T-cell (primary cell): ENCODE measurements around the gene CCIN. TPM values are rescaled to one million over a fixed set of nuclear protein-coding genes. Genes with fewer than 3 reads are reported as not detected.
"Not testable (repeated sequence)": the region's sequence is repeated elsewhere in the genome, so short reads cannot be mapped to it uniquely, and the experiment has no call there.

Experiments
- ATAC-seq, 4 experiments: fragments of 200-7000 bp in 3 of 4; fragments of 150-1000 bp in 1 of 4; cut with Tn5 transposase; replicated peaks in 1 of 4; 1 replicate in 3 of 4; 2 replicates in 1 of 4; pipeline ENCODE4 v1.10.0; 2021; ENCODE audit warnings: moderate library complexity in 3 of 4, mild to moderate bottlenecking in 2 of 4, moderate number of reproducible peaks in 1 of 4
- CTCF ChIA-PET, 2 donors: fragments of 300-600 bp; sonication (Branson Sonifier 250); formaldehyde crosslinking; loops; one replicate each; lab custom pipeline; 2022; ENCODE audit warnings: antibody characterized with exemption in 2 of 2; lab: Charles Lee
- POLR2A ChIA-PET, 2 donors: fragments of 300-600 bp; sonication (Branson Sonifier 250); formaldehyde crosslinking; loops; one replicate each; lab custom pipeline; 2022; ENCODE audit warnings: antibody characterized with exemption in 2 of 2; lab: Charles Lee
- DNase-seq, 35 experiments: peaks; one replicate each; pipeline versions ENCODE4 v3.0.0 to v3.0.0-alpha.2; 2013 to 2023
- H3K27ac ChIP-seq: one replicate; pipeline ENCODE4 v1.5.1; 2013; ENCODE audit warnings: low read length
- H3K27me3 ChIP-seq, 2 experiments: replicated peaks in 1 of 2; 1 replicate in 1 of 2; 2 replicates in 1 of 2; pipeline versions ENCODE4 v1.6.1 to v1.7.0; 2013; ENCODE audit warnings: low read length in 1 of 2, mixed read lengths in 1 of 2; ENCODE audit not compliant: control insufficient read depth in 2 of 2, insufficient read depth in 2 of 2; ENCODE audit errors: extremely low read depth in 1 of 2
- H3K36me3 ChIP-seq, 2 donors: 1 replicate in 1 of 2; 2 replicates in 1 of 2; pipeline versions ENCODE4 v1.6.1 to v1.7.0; 2013; ENCODE audit warnings: low read length in 1 of 2; ENCODE audit not compliant: control insufficient read depth in 2 of 2, insufficient read depth in 1 of 2; ENCODE audit errors: extremely low read depth in 1 of 2
- H3K4me1 ChIP-seq, 2 experiments: 1 replicate in 1 of 2; 2 replicates in 1 of 2; pipeline versions ENCODE4 v1.6.1 to v1.7.0; 2013; ENCODE audit warnings: low read length in 2 of 2, mixed read lengths in 1 of 2; ENCODE audit not compliant: insufficient read depth in 2 of 2, control insufficient read depth in 1 of 2; ENCODE audit errors: extremely low read depth in 1 of 2
- H3K4me3 ChIP-seq, 2 donors: 1 replicate in 1 of 2; 2 replicates in 1 of 2; pipeline versions ENCODE4 v1.5.1 to v1.7.0; 2013; ENCODE audit warnings: mild to moderate bottlenecking in 2 of 2, low read length in 1 of 2, moderate library complexity in 1 of 2; ENCODE audit not compliant: control insufficient read depth in 1 of 2; ENCODE audit errors: extremely low read depth in 1 of 2
- H3K9me3 ChIP-seq: 2 replicates; pipeline ENCODE4 v1.7.0; 2013
- H3K27ac Mint-ChIP-seq, 2 donors: one replicate each; pipeline ENCODE4 v1.8.0; 2020 to 2021; ENCODE audit warnings: mild to moderate bottlenecking in 2 of 2, mixed read lengths in 2 of 2
- H3K27me3 Mint-ChIP-seq, 2 donors: one replicate each; pipeline ENCODE4 v1.8.0; 2021 to 2022; ENCODE audit warnings: mixed read lengths in 2 of 2
- H3K36me3 Mint-ChIP-seq: one replicate; pipeline ENCODE4 v1.8.0; 2021; ENCODE audit warnings: mixed read lengths
- H3K4me1 Mint-ChIP-seq, 3 donors: one replicate each; pipeline ENCODE4 v1.8.0; 2020 to 2022; ENCODE audit warnings: mixed read lengths in 3 of 3, mild to moderate bottlenecking in 1 of 3
- H3K4me3 Mint-ChIP-seq, 3 donors: one replicate each; pipeline ENCODE4 v1.8.0; 2020 to 2022; ENCODE audit warnings: mild to moderate bottlenecking in 3 of 3, mixed read lengths in 3 of 3, moderate library complexity in 3 of 3
- H3K9me3 Mint-ChIP-seq, 3 donors: one replicate each; pipeline ENCODE4 v1.8.0; 2020 to 2022; ENCODE audit warnings: mixed read lengths in 3 of 3
- WGBS: methylation state at CpG from one replicate; pipeline ENCODE4 v1.1.5; 2013; ENCODE audit warnings: missing lambda C conversion rate; ENCODE audit not compliant: insufficient coverage; 5-methylcytosine and 5-hydroxymethylcytosine counted together
- total RNA-seq, 35 experiments: library from RNA in 6 of 35; stranded (reverse) in 6 of 35; fragments of 120-200 nt in 1 of 35; gene quantifications; one replicate each; pipeline versions ENCODE4 v1.2.1 to v1.2.4 and lab custom pipeline; 2013 to 2026

CCIN gene
- total RNA-seq, 5 donors from 2014 or later (not counting 1 experiment from before 2014, with no cell fraction given): 0.13 to 0.84 (median 0.68) TPM; not detected in 2

DNA sequence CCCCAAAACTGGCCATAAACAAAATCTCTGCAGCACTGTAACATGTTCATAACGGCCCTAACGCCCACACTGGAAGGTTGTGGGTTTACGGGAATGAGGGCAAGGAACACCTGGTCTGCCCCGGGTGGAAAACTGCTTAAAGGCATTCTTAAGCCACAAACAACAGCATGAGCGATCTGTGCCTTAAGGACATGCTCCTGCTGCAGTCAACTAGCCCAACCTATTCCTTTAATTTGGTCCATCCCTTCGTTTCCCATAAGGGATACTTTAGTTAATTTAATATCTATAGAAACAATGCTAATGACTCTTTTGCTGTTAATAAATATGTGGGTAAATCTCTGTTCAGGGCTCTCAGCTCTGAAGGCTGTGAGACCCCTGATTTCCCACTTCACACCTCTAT lies 11.1 kb downstream of the CCIN start:
- H3K4me3 ChIP-seq, H3K4me1 Mint-ChIP-seq, H3K27ac Mint-ChIP-seq, H3K27ac ChIP-seq, H3K27me3 Mint-ChIP-seq, ATAC-seq, H3K36me3 ChIP-seq, H3K4me3 Mint-ChIP-seq, CTCF ChIA-PET, H3K9me3 ChIP-seq, DNase-seq, H3K9me3 Mint-ChIP-seq, H3K4me1 ChIP-seq, H3K36me3 Mint-ChIP-seq, H3K27me3 ChIP-seq: not testable (repeated sequence)
- WGBS: 93% methylated on average over 3 of the region's 6 CpGs
- POLR2A ChIA-PET: interaction anchor here in 1 of 2 donors (0.7 kb wide), 1 partner anchor 1604 kb away, joined by 4 read pairs; no protein-coding TSS in a partner anchor

DNA sequence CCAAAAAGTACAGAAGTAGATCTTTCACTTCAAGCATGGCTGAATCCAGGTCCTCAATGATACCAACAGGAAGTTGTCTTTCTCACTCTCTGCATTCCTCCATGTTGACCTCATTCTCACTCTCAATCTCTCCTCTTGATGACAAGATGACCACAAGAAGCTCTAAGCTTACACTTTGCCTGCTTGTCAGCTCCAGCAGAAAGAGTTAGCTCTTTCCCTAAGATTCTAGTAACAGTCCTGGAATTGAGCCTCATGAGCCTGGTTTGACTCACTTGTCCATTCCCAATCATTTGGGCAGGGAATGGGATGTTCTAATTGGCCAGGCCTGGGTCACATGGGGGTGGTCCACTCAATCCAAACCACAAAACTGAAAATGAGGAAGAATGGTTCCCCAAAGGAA lies 18.2 kb downstream of the CCIN start:
- H3K4me1 Mint-ChIP-seq: peaks cover 13 to 25% (median 15%) of the 10 kb centered on the region in 3 donors
- H3K36me3 ChIP-seq: no peaks in the 10 kb centered on the region
- H3K27ac Mint-ChIP-seq: no peak overlapping the region
- DNase-seq (peak in 1 of 35 experiments; percentile 21), ATAC-seq (no peak)
- no peak overlapping the region for H3K4me3 Mint-ChIP-seq
- H3K4me3 ChIP-seq: no peak overlapping the region
- no peaks in the 10 kb centered on the region for H3K9me3 ChIP-seq
- peaks cover 10 to 13% of the 10 kb centered on the region in 2 experiments for H3K4me1 ChIP-seq
- no peaks in the 10 kb centered on the region for H3K36me3 Mint-ChIP-seq
- H3K9me3 Mint-ChIP-seq: no peaks in the 10 kb centered on the region
- POLR2A ChIA-PET: no interaction called here
- H3K27me3 ChIP-seq: no peaks in the 10 kb centered on the region
- CTCF ChIA-PET: interaction anchor here (1.4 kb wide), 2 partner anchors 85 kb away, joined by 3 read pairs; no protein-coding TSS in a partner anchor
- peaks cover 0 to 5% of the 10 kb centered on the region in 2 donors for H3K27me3 Mint-ChIP-seq
- H3K27ac ChIP-seq: peak overlapping the region; percentile 39

DNA sequence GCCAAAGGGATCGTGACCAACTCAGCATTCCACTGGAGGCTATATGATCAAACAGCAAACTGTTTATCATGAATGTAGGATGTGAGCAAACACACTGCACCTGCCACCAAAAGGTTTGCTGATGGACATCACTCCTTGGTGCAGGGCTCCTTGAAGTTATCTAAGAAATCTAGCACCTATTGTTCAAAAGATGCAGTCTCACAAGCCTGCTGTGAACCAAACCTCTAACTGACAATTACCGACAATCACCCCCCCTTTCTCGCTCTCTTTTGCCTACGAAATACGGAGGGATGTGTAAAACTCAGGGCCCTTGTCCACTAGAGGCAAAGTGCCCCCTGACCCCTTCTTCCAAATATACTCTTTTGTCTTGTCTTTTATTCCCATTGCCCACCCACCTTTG lies 19.0 kb downstream of the CCIN start:
- Histone ChIP-seq H3K27ac (no peak overlapping the region), H3K9me3 (no peaks in the 10 kb centered on the region), H3K36me3 (peaks cover 0 to 4% of the 10 kb centered on the region in 2 donors), H3K4me3 (no peak overlapping the region), H3K27me3 (no peaks in the 10 kb centered on the region), H3K4me1 (peaks cover 17 to 20% of the 10 kb centered on the region in 2 experiments)
- ChIA-PET POLR2A (no interaction called here), CTCF (interaction anchor here (1.4 kb wide), 2 partner anchors 86 kb away, joined by 3 read pairs; no protein-coding TSS in a partner anchor)
- H3K36me3 Mint-ChIP-seq: no peaks in the 10 kb centered on the region
- H3K27me3 Mint-ChIP-seq: peaks cover 0 to 5% of the 10 kb centered on the region in 2 donors
- no peak overlapping the region for H3K4me3 Mint-ChIP-seq
- H3K9me3 Mint-ChIP-seq: no peaks in the 10 kb centered on the region
- peaks cover 21 to 33% (median 23%) of the 10 kb centered on the region in 3 donors for H3K4me1 Mint-ChIP-seq
- no peak overlapping the region for H3K27ac Mint-ChIP-seq
- ATAC-seq (no peak), DNase-seq (peak in 1 of 35 experiments; percentile 9)
- 100% methylated on average over 1 of the region's 5 CpGs for WGBS

DNA sequence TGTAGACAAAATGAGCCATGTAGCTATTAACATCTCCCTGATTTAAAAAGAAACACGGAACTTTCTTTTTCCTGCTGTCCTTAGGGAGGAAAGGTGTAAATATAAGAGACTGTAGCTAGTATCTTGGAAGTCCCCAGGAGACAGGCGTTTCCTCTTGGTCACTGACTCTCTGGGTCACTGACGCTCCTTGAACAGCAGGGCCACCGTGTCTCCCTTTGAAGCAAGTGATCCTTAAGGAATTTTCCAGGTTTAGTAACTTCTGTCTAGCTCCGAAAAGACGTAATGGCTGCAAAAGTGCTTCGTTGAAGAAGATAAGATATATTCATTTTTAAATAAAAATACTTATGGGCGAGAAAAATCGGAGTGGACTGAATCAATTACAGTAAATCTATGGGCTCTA lies 20.8 kb downstream of the CCIN start:
- Mint-ChIP-seq H3K4me3 (peak overlapping the region; percentile 91 to 94 (median 92)), H3K9me3 (no peaks in the 10 kb centered on the region), H3K27me3 (peaks cover 0 to 5% of the 10 kb centered on the region in 2 donors), H3K27ac (peak overlapping the region; percentile 33 to 94), H3K4me1 (peaks cover 39 to 51% (median 41%) of the 10 kb centered on the region in 3 donors), H3K36me3 (peaks cover 14% of the 10 kb centered on the region)
- Histone ChIP-seq H3K4me1 (peaks cover 24 to 31% of the 10 kb centered on the region in 2 experiments), H3K36me3 (peaks cover 0 to 4% of the 10 kb centered on the region in 2 donors), H3K27ac (peak overlapping the region; percentile 62), H3K27me3 (no peaks in the 10 kb centered on the region), H3K9me3 (no peaks in the 10 kb centered on the region), H3K4me3 (peak overlapping the region; percentile 68 to 72)
- DNase-seq (peak in 1 of 35 experiments; percentile 20), ATAC-seq (no peak)
- ChIA-PET POLR2A (interaction anchor here (0.6 to 1.1 kb wide), 8 partner anchors 12 to 210 kb away, joined by 3 to 4 read pairs (median 4); no protein-coding TSS in a partner anchor), CTCF (interaction anchor here (0.6 to 2.5 kb wide), 22 partner anchors 11 to 586 kb away, joined by 3 to 19 read pairs (median 4); partner anchors contain the start of gene GNE (in 1 of the 2))
- WGBS: 33% methylated on average over 3 of the region's 9 CpGs

DNA sequence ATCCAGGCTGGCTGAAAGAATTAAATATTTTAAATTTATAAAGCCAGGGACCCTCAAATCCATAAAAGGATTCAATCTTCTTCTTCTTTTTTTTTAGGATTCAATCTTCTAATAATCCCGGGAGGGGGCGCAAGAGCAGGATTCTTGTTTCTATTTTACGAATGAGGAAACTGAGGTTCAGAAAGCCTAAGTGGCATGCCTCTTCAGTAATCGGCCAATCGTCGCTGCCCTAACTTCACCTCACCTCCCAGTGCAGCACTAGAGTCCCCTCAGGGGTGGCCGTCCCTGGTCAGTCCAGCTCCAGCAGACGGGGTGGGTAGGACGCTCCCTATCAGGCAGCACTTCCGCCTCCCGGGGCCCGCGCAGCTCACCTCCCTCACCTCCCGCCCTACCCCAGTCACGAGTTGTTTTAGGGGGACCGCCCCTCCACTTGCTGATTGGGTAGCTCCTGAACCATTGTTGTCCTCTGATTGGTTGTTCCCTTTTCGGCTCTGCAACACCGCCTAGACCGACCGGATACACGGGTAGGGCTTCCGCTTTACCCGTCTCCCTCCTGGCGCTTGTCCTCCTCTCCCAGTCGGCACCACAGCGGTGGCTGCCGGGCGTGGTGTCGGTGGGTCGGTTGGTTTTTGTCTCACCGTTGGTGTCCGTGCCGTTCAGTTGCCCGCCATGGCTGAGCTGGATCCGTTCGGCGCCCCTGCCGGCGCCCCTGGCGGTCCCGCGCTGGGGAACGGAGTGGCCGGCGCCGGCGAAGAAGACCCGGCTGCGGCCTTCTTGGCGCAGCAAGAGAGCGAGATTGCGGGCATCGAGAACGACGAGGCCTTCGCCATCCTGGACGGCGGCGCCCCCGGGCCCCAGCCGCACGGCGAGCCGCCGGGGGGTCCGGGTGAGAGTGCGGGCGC lies 21.5 kb downstream of the CCIN start, which contains the start of gene CLTA:
TSS of gene CLTA (plus strand) at position 534 of the 902 bp plus-strand sequence. CDS start at position 670, 136 bp downstream.
- DNase-seq (peak; percentile 83 to 98 (median 94)), ATAC-seq (peak; percentile 98 to 99 (median 98))
- Mint-ChIP-seq H3K27me3 (peaks cover 0 to 5% of the 10 kb centered on the region in 2 donors), H3K27ac (peak within 1 kb of the TSS; percentile 92 to 94), H3K4me3 (peak within 1 kb of the TSS; percentile 91 to 94 (median 92)), H3K9me3 (no peaks in the 10 kb centered on the region), H3K36me3 (peaks cover 18% of the 10 kb centered on the region), H3K4me1 (peaks cover 45 to 57% (median 46%) of the 10 kb centered on the region in 3 donors)
- ChIA-PET CTCF (interaction anchor here (0.6 to 2.5 kb wide), 23 partner anchors 11 to 1109 kb away, joined by 3 to 19 read pairs (median 3); partner anchors contain the start of gene GNE (in 1 of the 2)), POLR2A (interaction anchor here (0.6 to 1.1 kb wide), 8 partner anchors 12 to 1543 kb away, joined by 3 to 4 read pairs (median 4); no protein-coding TSS in a partner anchor)
- H3K27me3 ChIP-seq: no peaks in the 10 kb centered on the region
- peak within 1 kb of the TSS; percentile 68 to 72 for H3K4me3 ChIP-seq
- peaks cover 24 to 31% of the 10 kb centered on the region in 2 experiments for H3K4me1 ChIP-seq
- peaks cover 0 to 4% of the 10 kb centered on the region in 2 donors for H3K36me3 ChIP-seq
- under 1% methylated on average over 58 of the region's 68 CpGs for WGBS
- H3K9me3 ChIP-seq: no peaks in the 10 kb centered on the region
- H3K27ac ChIP-seq: peak within 1 kb of the TSS; percentile 62

DNA sequence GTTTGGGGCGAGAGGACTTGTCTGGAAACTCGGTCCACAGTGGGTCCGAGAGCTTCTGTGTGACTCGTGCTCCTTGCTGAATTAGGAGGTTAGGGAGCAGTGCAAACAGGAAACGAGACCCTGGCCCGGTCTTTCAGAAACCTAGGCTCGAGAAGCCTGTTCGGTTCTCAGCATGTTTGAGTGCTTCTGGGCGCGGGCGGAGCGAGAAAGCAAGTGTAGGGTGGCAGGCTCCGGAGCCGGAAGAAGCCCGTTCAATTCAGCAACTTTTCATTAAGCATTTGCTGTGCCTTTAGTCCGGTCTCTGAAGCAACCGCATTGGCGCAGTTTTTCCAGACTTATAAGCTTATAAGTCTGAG lies 22.1 kb downstream of the CCIN start:
- ATAC-seq: peak; percentile 17 to 51 (median 35)
- H3K4me1 Mint-ChIP-seq: peaks cover 46 to 57% (median 46%) of the 10 kb centered on the region in 3 donors

More for the DNA sequence above, 22.1 kb downstream of the CCIN start:
- peaks cover 18% of the 10 kb centered on the region for H3K36me3 Mint-ChIP-seq
- Histone ChIP-seq H3K9me3 (no peaks in the 10 kb centered on the region), H3K27me3 (no peaks in the 10 kb centered on the region), H3K27ac (peak overlapping the region; percentile 62), H3K4me1 (peaks cover 24 to 31% of the 10 kb centered on the region in 2 experiments), H3K36me3 (peaks cover 0 to 4% of the 10 kb centered on the region in 2 donors), H3K4me3 (peak overlapping the region; percentile 68 to 72)
- peaks cover 0 to 5% of the 10 kb centered on the region in 2 donors for H3K27me3 Mint-ChIP-seq
- peak overlapping the region; percentile 88 to 92 for H3K27ac Mint-ChIP-seq
- peak overlapping the region; percentile 91 to 94 (median 92) for H3K4me3 Mint-ChIP-seq
- ChIA-PET CTCF (interaction anchor here (0.6 to 2.5 kb wide), 15 partner anchors 10 to 216 kb away, joined by 3 to 19 read pairs (median 4); partner anchors contain the start of gene GNE (in 1 of the 2)), POLR2A (interaction anchor here (0.6 to 1.1 kb wide), 7 partner anchors 11 to 1546 kb away, joined by 3 to 4 read pairs (median 4); no protein-coding TSS in a partner anchor)
- no peaks in the 10 kb centered on the region for H3K9me3 Mint-ChIP-seq
- 3% methylated on average over 18 of the region's 18 CpGs for WGBS
- peak in 34 of 35 experiments; percentile 2 to 61 (median 35) for DNase-seq
